NCI-H2107 (cell line): ENCODE results near the gene HAL.
A peak's percentile ranks its signal among the peaks of the same experiment; 100 is the strongest.

Experiments used
- DNase-seq: peaks from one replicate; lab custom pipeline; 2025; lab: John Stamatoyannopoulos, UW

Gene HAL

DNA sequence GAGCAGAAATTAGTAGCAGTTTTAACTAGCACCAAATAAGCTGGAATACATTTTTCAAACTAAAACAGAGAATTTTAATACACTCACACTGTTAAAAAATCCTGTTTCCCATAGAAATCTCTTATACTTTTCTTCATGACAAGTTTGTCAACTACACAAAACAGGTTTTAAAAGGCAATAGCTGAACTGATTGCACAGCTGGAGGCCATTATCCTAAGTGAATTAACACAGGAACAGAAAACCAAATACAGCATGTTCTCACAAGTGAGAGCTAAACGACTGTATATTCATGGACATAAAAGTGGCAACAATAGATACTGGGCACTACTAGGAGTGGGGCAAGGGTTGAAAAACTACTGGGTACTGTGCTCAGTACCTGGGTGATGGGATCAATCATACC, 11.6 kb upstream of the HAL start:
- no peak for DNase-seq

DNA sequence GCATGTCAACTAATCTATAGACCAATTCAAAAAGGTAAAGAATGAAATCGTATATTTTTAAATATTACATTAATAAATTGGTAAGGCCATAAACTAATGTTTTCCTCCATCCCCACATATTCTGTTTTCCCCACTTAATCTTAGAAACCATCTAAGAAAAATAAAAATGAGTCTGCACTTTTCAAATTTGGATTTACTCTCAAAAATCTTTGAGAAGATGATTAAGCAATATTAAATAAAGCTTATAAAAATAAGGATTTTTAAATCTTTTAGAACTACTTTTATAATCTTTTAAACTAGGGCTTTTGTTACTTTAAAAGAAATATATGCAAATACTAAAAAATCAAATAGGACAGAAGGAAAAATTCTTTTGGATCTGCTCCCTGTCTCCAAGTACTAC, 10.6 kb upstream of the HAL start:
- DNase-seq = no peak

DNA sequence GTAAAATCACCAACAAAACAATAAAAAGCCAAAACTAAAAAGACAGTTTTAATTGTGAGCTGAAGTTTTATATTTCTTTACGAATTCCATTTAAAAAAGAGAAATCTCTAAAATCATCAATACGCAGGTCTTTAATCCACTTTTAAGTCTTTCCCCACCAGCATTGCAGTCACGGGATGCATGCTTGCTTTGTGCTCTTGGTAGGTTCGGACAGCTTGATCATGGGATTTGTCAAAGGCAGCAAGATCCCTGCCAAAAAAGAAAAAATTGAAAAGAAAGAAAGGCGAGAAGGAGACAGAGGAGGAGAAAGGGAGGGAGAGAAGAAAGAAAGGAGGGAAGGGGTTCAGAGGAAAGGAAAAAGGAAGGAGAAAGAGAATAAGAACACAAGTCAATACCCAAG, 4.7 kb upstream of the HAL start:
- DNase-seq = no peak

DNA sequence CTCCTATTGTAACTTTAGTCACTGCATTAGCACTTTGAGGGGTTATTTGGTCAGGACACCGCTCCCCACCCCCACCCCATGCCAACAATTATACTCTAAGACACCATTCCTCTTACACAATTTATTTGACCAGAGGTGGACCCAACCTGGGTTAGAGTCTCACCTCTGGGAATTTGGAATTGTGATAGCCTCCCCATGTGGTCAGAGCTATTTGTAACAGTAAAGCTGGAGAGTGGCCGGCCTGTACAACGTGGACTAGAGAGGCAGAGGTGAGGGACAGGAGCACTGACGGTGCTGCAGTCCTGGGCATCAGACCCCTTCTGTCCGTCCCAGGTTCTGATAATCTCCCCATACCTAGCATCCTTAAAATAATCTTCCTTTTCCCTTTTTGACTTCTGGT, 3.3 kb upstream of the HAL start:
- no peak for DNase-seq

DNA sequence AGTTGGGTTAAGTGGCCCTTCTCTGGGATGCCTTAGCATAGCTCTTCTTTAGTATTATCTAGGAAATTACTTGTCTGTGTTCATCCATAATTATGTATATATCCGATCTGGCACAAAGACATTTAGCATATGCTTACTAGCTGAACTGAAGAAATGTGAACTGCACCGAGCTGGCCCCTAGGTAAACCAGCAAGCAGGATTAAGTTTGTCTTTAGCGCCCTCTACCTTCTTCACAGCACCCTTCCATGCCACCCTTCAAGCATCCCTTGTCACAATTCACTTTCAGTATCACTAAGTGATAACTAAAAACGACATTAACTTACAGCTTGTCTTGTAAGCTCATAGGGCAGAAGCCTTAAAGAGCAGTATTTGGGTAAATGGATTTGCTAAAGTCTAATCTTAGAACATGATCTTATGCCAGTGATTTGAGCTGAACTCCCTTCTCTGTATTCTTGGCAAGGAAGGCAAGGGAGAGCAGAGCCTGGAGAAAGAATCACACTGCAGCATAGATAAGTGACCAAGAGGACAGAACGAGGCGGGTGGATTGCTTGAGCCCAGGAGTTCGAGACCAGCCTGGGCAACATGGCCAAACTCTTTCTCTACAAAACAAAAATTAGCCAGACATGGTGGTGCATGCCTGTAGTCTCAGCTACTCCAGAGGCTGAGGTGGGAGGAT, 2.6 kb upstream of the HAL start:
- peak; percentile 43 for DNase-seq

DNA sequence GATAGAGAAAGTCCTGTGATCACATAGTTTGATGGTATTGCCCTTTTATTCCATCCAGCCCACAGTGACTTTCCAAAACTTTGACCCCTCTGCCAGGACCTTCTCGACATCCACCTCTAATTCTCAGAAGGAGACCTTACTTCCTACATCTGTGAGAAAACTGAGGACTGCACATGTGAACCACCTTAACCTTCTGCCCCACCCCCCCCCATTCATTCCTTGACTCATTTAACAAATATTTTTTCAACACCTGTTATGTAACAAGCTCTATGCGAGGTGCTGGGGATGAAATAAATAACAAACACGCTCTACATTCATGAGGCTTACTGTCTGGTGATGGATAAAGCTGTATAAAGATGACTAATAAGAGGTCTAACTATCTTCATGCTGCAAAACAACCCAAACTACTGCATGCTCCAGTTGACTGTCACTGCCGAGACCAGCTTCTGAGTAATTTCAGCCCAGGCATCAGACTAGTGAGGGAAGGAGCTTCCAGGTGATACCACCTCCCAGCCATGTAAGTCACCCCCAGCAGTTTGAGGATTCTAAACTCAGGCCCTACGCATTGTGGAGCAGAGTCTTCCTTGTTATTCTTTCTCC, 1.9 kb upstream of the HAL start:
- DNase-seq = no peak

DNA sequence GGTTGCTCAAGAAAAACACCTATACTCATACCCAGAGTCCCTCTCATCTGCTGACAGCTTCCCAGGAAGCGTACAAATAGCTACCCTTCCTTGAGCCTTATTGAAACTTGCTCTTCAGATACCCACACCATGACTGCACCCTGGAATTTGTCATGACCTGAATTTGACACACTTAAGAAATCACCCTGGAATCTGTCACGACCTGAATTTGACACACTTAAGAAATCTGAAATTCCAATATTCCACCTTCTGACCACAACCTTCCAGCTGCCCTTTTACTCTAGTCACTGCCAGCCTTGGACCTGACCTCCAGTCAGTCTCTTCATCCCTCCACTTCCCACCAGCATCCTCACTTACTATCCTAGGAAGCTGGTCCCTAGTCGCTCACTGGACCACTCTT, 1.1 kb upstream of the HAL start:
- no peak for DNase-seq

DNA sequence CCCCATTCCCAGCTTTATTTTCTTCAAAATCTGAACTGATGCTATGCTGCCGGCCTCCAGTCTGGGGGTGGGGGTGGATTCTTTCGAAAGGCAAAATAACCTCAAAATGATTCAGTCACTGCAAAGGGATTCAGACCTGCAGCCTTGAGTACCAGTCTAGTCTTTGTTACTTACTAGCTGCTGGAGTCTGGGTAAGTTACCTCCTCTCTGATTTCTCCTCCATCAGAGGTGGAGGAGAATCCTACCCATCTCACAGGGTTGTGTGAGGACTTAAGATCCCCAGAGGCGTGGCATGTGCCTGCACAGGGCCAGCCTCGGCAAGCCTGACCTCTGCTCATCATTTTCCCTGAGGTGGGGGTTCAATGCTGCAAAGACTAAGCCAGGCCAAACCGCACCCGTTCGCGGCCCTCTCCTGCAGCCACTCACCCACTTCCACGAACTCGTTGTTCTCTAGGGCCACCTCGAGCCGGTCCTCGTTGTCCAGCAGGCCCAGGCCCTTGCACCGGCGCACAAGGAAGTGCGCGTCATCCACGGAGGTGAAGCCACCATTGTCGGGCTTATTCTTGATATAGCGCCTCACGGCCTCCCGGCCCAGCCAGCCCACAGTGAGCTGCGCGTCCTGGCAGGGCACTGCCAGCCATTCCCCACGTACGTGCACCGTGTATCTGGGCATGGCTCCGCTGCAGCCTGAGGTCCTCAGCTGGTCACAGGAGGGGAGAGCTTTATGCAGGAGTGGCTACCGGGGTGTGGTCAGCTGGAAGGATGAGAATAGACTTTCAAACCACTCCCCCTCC, 709 bp downstream of the HAL start:
- no peak for DNase-seq

DNA sequence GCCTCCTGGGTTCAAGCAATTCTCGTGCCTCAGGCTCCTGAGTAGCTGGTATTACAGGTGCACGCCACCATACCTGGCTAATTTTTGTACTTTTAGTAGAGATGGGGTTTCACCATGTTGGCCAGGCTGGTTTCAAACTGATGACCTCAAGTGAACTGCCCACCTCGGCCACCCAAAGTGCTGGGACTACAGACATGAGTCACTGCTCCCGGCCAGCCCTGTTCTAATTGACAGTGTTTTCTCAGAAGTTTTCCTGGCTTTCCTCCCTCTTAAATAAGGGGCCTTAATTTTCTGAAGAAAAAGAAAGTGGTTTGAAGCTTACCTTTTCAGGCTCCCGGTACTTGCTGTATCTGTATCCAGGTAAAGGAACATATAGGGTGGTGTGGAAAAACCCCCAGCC, 1.7 kb downstream of the HAL start:
- DNase-seq = no peak

DNA sequence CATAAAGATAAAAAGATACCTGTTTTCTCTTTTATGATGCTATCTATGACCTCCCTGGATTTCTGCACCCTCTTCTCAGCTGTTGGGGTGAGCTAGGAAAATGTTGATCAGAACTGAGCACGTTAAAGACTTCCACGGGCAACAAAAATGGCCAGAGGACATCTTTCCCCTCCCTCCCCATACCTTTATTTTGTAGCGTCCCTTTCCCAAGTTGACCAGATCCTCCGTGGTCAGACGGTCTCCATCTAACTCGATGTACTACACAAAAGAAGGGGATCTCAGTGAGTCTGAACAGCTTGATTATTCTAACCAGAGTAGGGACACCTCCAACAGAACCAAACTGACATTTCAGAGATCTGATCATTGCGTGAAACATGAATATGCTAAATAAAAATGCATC, 2.2 kb downstream of the HAL start:
- DNase-seq = no peak

DNA sequence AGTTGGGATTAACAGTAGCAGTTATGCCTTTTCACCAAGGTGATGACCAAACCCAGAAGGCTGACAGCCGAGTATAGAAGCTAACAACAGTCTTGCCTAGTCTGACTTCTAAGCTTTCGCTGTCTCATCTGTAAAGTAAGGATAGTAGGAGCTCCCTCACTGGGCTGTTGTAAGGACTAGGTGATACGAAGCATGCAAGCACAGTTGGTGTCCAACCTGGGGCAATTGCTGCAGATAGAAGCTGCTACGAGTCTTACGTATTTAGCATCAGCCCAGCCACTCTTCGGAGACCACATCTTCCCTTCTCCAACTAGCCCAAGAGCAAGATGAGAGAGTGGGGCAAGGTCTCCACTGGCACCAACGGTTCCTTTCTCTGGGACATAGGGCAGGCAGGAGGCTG, 6.0 kb downstream of the HAL start:
- no peak for DNase-seq

DNA sequence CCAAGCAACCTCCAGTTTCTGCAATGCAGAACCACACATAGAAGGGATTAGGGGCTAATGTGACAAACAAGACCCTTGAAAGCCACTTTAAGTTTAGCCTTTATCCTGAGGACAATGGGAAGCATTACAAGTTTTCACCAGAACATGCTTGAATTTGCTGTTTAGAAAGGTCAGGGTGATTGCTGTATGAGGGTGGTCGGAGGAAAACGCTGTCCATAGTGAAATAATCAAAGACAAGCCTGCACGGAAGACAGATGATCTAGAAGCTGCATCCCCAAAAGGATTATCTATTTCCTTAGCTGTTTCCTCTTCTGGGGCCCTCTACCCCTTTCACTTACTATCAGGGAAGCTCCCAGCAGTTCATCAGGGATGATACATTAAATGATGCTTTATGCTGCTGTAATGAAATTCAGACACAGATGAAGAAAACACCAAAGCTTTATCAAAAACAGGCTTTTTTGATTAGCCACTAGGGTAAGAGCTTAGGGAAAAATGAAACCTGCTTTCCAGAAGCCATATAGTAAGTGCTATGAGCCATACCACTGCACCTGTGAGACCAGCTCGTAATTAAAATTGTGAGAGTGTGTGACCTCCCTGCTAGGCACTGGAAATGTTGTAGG, 6.5 kb downstream of the HAL start:
- no peak for DNase-seq

DNA sequence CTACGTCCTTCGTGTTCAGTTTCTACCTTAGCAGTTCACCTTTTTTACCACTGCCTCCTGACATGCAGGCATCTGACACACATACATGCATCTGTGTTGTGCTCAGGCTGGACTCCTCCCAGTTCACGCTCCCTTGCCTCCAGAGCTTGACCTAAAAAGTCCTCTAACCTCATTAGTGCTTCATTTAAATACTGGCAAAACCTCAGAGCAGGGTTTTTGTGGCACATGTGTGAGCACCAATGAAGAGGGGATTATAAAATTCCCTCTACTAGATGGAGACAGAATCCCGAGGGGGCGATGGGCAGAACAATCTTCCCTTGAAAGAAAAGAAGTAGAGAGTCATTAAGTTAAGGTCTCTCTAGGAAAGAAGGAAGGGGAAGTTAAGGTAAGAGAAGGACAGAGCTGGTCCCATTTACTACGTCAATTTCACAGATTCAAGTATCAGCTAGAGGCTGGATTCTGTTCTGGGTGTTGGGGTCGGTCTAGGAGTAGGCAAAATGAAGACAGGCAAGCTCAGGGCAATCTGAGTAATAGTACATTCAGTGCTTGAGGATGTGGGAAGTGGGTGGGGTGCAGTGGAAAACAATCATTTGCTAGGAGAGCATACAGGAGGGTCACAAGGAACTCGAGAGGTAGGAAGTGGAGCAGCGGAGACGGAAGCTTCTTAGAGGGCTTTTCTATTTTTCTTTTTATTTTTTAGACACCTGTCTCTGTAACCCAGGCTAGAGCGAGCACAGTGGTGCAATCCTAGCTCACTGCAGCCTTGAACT, 7.5 kb downstream of the HAL start:
- no peak for DNase-seq

DNA sequence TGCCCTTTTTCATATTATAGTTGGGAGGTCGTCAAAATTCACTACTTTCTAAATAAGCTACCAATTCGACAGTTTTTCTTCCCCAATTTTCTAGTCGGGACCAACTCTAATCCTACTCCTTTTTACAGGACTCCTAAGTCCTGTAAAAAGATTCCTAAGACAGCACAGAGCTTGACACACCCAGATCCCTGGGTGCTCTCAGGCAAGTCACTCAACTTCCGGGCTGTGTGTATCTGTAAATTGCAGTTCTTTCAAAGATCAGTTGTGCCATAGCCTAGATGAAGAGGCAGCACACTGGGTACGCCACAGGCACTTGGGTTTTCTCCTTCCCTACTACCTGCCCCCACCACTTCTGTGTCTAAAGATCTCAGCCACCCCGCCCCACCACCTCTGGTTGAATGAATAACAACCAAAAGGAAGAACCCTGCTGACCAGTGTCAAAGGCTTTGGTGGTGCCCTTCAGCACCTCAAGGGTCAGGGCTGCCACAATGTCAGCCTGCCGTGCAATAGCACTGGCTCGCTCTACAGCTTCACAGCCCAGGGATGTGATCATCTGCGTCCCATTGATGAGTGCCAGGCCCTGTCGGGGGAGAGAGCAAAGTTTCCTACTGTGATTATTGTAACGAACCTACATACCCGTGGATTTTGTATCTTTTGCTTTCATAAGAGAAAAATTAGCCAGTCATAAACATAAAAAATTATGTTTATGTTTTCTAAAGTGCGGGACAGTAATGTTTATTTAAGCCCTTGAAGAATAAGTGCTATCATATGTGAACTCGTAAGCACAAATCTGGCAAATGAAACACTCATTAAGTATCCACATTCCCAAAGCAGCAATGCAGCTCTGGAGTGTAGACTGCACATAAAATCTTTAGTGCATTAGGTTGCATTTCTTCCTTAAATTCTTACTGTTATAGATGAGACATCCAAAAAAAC, 9.2 kb downstream of the HAL start:
- DNase-seq = no peak

DNA sequence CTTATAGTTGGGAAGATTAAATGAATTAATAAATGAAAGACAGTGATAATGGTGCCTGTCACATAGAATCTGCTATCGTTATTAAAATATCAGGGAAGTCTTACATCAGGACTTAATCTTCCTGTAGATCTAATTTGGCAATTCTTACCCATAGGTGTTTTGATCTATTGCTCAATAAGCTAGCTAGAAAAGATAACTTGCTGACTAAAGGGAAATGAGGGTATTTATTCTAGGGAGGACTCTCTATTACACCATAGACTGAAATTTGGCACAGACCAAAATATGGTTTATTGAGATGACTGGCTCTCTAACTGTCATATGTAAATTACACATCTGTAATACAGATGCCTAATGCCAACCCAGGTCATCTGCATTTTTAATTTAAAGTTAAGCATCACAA, 11.5 kb downstream of the HAL start:
- DNase-seq = no peak

DNA sequence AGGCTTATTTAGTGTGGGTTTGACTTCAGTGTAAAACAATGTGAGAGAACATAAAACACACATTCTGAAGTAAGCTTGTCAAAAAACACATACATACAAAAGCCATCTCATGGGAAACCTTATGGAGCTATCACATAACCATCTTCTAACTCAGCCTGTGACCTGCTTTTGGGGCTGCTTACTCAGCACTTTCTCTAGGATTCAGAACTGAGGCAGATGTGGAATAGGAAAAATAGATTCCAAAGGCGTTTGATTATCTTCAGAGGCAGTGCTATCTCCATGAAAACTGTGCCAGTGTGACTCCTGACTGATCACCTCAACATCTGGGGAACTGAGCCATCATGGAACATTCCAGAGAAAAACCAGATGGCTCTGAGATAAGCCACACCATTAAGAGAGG, 13.5 kb downstream of the HAL start:
- no peak for DNase-seq

DNA sequence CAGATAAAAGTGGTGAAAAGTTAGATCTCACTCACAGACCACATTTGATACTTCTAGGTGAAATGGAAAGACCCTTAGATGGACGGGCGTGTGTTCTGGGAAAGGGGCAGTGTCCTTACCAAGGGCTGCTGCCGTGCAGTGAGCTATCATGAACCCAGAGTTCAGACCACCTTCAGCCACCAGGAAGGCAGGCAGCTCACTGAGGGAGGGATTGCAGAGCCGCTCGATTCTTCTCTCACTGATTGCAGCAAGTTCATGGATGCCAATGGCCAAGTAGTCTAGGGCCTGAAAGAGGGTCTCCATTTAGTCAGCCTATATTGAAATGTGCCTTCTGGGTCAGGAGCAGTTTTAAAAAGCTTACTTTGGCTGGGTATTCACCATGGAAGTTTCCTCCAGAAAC, 15.7 kb downstream of the HAL start:
- no peak for DNase-seq

DNA sequence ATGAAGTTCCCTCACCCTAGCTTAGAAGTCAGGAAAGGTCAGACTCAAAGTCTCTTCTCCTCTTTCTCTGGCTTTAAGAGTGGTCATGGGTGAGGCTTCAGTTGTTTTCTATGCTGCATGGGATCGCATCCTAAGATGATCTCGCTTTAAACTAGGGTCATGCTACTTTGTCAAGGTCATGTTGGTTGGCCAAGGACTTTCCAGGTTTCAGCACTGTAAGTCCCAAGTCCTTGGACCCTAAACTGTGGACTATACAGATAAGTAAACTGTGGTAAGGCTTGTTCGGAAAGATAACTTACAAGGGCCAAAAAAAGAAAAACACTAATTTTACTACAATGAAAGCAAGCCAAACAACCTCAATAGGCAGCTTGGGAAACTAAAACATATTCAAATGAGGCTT, 17.4 kb downstream of the HAL start:
- no peak for DNase-seq

DNA sequence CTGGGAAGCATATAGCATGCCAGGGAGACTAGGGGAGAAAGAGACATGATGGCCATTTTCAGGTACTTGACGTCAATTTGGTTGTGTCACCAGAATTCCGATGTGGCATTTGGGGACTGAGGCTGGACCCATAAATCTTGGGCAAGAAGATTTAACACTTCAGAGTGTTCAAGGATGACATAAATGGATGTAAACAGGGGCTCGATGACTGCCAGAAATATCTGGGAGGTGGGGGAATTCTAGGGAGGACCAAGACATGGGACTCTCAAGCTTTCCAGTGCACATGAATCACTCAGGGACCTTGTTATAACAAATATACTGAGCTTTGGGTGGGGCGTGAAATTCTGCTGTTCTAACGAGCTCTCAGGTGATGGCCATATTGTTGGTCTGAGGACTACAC, 17.8 kb downstream of the HAL start:
- no peak for DNase-seq

DNA sequence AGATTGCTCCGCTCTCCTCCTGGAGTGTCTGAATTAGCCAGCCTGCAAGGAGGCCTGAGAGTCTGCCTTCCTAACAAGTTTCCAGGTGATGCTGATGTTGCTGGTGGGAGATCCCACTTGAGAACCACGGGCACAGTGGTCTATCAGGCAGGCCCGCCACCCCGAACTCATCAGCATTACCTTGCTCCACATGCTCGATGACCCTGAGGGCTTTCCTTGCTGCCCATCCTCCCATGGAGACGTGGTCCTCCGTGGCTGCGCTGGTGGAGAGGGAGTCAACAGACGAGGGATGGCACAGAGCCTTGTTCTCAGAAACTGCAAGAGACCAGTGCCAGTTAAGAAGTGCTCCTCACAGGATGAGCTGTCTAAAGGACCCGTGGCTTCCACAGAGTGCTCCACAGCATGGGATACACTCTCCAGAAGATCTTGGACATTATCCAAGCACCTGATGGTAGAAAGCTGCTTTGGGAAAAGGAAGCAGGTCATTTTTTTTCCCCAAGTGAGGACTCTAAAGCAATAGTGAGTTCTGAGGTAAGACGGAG, 18.3 kb downstream of the HAL start:
- no peak for DNase-seq

DNA sequence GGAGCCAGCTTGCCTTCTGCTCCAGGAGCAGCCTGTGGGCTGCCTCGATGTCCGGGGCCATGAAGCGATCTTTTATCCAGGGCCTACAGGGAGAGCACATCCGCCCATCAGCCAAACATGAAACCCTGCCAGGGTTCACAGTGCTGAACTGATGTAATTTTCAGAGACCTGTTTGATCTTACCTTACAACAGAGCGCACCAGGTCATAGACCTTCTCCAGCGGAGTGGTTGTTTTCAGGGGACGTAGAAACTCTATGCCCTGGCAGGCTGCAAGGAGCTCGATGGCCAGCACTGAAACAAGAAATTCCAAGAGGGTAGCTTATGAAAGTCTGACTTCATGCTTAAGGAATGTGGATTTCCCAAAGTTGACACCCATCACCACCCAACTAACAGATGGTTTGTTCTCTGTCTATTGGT, 19.7 kb downstream of the HAL start:
- DNase-seq = no peak
